Kidney (tissue), 14 donors: ENCODE results near the gene CCDC6. TPM values are rescaled to one million over a fixed set of nuclear protein-coding genes. Genes with fewer than 3 reads are reported as not detected.
A peak's percentile ranks its signal among the peaks of the same experiment; 100 is the strongest.

Experiments
- DNase-seq, 5 donors: peaks; one replicate each; pipeline ENCODE4 v3.0.0-alpha.2; 2013 to 2020
- FAIRE-seq: peaks from 2 replicates; lab custom pipeline; 2012; peaks lifted over from hg19 to GRCh38; lab: Jason Lieb, UNC
- H3K27ac ChIP-seq, 2 donors: one replicate each; pipeline ENCODE4 v1.7.0; 2013; ENCODE audit warnings: low read depth in 2 of 2, low read length in 2 of 2, inconsistent platforms in 1 of 2
- H3K27me3 ChIP-seq: one replicate; pipeline ENCODE4 v1.7.1; 2013; ENCODE audit warnings: low read length, inconsistent platforms; ENCODE audit not compliant: control insufficient read depth, insufficient read depth
- H3K36me3 ChIP-seq, 3 donors: one replicate each; pipeline versions ENCODE4 v1.7.0 to v1.7.1; 2013; ENCODE audit warnings: low read length in 3 of 3, control low read depth in 1 of 3, inconsistent platforms in 1 of 3; ENCODE audit not compliant: insufficient read depth in 3 of 3, control insufficient read depth in 2 of 3
- H3K4me1 ChIP-seq, 3 donors: one replicate each; pipeline versions ENCODE4 v1.7.0 to v1.7.1; 2013; ENCODE audit warnings: low read length in 3 of 3, inconsistent platforms in 1 of 3, low read depth in 1 of 3; ENCODE audit not compliant: control insufficient read depth in 2 of 3, insufficient read depth in 2 of 3
- H3K4me3 ChIP-seq, 3 donors: one replicate each; pipeline versions ENCODE4 v1.7.0 to v1.8.1; 2013; ENCODE audit warnings: low read length in 3 of 3, control low read depth in 1 of 3, inconsistent platforms in 1 of 3
- H3K9ac ChIP-seq, 3 donors: one replicate each; pipeline versions ENCODE4 v1.7.0 to v1.7.1; 2013; ENCODE audit warnings: low read length in 3 of 3, control low read depth in 1 of 3, inconsistent platforms in 1 of 3
- H3K9me3 ChIP-seq, 3 donors: one replicate each; pipeline versions ENCODE4 v1.7.0 to v1.7.1; 2013; ENCODE audit warnings: low read length in 3 of 3, control low read depth in 1 of 3, inconsistent platforms in 1 of 3; ENCODE audit not compliant: control insufficient read depth in 2 of 3, insufficient read depth in 1 of 3
- CTCF ChIP-seq: IDR thresholded peaks from 3 replicates; pipeline ENCODE4 v1.5.1; 2012; ENCODE audit warnings: mild to moderate bottlenecking, moderate library complexity, borderline replicate concordance; ENCODE audit not compliant: insufficient read depth; ENCODE audit errors: extremely low read depth
- intact Hi-C: fragments of 100-400 bp; cut with DNase I; formaldehyde crosslinking; loops from one replicate; pipeline ENCODE4 v1.11.1; 2022
- polyA plus RNA-seq: library from polyadenylated mRNA; stranded (reverse); fragments of 350-450 nt; fragmentation: Illumina TruSeq; extraction: RNeasy Lipid Tissue Mini Kit (QIAGEN cat#74804); gene quantifications from one replicate; pipeline ENCODE4 v1.2.3, GENCODE V29; 2014; ENCODE audit warnings: low read depth, low replicate concordance; ENCODE audit not compliant: insufficient read depth
- total RNA-seq: library from RNA; stranded (reverse); fragmentation: NEBNext Ultra II Directional; extraction: Animal tissue kit (Norgen Biotek cat#: 25700); gene quantifications from one replicate; pipeline ENCODE4 v1.2.1, GENCODE V29; 2021
- donor health status: control.
- donor health status: control.
- donor health status: control.
- donor health status: control.
- donor health status: control.
- donor health status: DM: yes; HTN: yes; CAD: no.
- donor health status: Normal renal cell carcinoma (clear cell type).

Gene CCDC6
- total and polyA plus RNA-seq, 2 donors from 2014 or later = 15.5 to 47.0 TPM

- H3K36me3 ChIP-seq = peaks cover 0 to 4% (median 0%) of the 10 kb centered on the region in 3 donors
Observed at GRCh38 chr10:59847326-59847725, 59.0 kb downstream of the CCDC6 start.

GRCh38 chr10:59844436-59844835, 61.9 kb downstream of the CCDC6 start:
- intact Hi-C loops = no loop called here
- H3K9ac ChIP-seq = no peak overlapping the region
- H3K4me1 ChIP-seq = peaks cover 0 to 2% (median 0%) of the 10 kb centered on the region in 3 donors
- DNase-seq (no peak), FAIRE-seq (no peak)
- H3K36me3 ChIP-seq = peaks cover 0 to 4% (median 0%) of the 10 kb centered on the region in 3 donors
- no peaks in the 10 kb centered on the region for H3K9me3 ChIP-seq
- no peak overlapping the region for H3K27ac ChIP-seq
- no peak overlapping the region for H3K4me3 ChIP-seq
- TF ChIP-seq CTCF = no peak
- no peaks in the 10 kb centered on the region for H3K27me3 ChIP-seq

More at GRCh38 chr10:59847326-59847725, 59.0 kb downstream of the CCDC6 start:
- Histone ChIP-seq H3K27ac (no peak overlapping the region), H3K27me3 (no peaks in the 10 kb centered on the region), H3K9ac (no peak overlapping the region), H3K9me3 (no peaks in the 10 kb centered on the region), H3K4me1 (peaks cover 0 to 2% (median 0%) of the 10 kb centered on the region in 3 donors), H3K4me3 (no peak overlapping the region)
- TF ChIP-seq CTCF = no peak
- intact Hi-C loops = no loop called here
- FAIRE-seq = no peak
- DNase-seq = peak in 1 of 5 donors; percentile 8

- FAIRE-seq (no peak), DNase-seq (no peak)
- Histone ChIP-seq H3K27ac (no peak overlapping the region), H3K36me3 (no peaks in the 10 kb centered on the region), H3K9me3 (no peaks in the 10 kb centered on the region), H3K9ac (no peak overlapping the region), H3K4me3 (no peak overlapping the region), H3K27me3 (no peaks in the 10 kb centered on the region), H3K4me1 (peaks cover 0 to 2% (median 0%) of the 10 kb centered on the region in 3 donors)
- TF ChIP-seq CTCF = no peak
- intact Hi-C loops = no loop called here
Observed at GRCh38 chr10:59843748-59844147, 62.6 kb downstream of the CCDC6 start.

- Histone ChIP-seq H3K27ac (no peak overlapping the region), H3K4me1 (peaks cover 0 to 2% (median 2%) of the 10 kb centered on the region in 3 donors), H3K36me3 (peaks cover 0 to 2% (median 0%) of the 10 kb centered on the region in 3 donors), H3K9ac (no peak overlapping the region), H3K9me3 (no peaks in the 10 kb centered on the region), H3K4me3 (no peak overlapping the region), H3K27me3 (no peaks in the 10 kb centered on the region)
- DNase-seq (no peak), FAIRE-seq (no peak)
- intact Hi-C loops = no loop called here
- no peak for TF ChIP-seq CTCF
Observed at GRCh38 chr10:59839576-59839975, 66.8 kb downstream of the CCDC6 start.
